Stimulated activated CD4-positive, alpha-beta T cell treated with anti-CD3 and anti-CD28 coated beads, Interleukin-12 subunit alpha, Interleukin-12 subunit beta, amount 100 ng/mL, for 48 hours (primary cell): ENCODE measurements around the gene LRRTM4.
"Not testable (repeated sequence)": the region's sequence is repeated elsewhere in the genome, so short reads cannot be mapped to it uniquely, and the experiment has no call there.

Experiments used
- DNase-seq, 3 donors: peaks; one replicate each; pipeline ENCODE4 v3.0.0-alpha.2; 2020; ENCODE audit warnings: low read depth in 2 of 3, low spot score in 1 of 3

The LRRTM4 gene

DNA sequence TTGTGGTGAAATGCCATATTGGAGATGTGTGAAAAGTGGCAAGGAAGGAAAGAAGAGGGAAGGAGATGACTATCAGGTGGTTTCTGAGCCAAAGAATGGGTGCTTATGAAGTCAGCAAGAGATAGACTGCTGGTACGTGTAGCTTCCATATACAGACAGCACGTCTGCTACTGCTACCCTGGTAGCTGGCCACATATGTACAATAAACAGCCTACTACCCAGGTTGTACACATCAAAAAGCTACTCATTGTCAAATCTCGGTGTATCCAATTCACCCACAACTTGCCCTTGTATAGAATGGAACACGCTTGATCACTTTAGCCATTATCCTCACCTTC, 761.8 kb downstream of the LRRTM4 start:
- no peak for DNase-seq

DNA sequence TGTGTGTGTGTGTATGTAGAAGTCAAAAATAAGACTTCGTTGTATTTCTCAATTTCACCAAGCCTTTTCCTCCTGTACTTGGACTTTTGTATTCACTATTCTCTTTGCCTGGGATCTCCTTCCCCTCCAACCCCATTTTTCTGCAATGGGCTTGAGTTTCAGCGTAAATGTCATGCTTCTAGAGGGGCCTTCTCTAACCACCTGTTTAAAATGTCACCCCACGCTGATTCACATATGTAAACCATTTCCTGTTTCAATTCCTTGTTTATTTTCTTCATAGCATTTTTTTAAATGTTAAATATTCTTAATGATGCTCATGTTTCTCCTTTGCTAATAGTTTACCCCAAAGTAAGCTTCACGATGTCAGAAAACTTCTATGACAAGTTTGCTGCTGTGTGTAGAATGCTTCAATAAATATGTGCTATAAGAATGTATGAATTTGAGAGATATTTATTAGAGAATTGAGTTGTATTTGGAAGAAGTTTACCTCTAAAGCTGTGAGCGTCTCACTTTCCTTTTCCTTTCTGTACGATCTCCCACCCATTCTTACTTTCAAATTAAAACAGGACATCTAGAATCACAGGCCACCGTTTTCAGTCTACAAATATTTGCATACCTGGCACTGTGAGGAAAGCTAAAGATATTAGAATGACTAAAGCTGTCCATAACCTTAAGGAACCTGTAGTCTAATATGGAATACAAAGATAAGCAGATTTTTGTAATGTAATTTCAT, 762.4 kb downstream of the LRRTM4 start:
- no peak for DNase-seq

- DNase-seq: no peak
Measured at GRCh38 chr2:76752506-76752905, 769.7 kb downstream of the LRRTM4 start.

DNA sequence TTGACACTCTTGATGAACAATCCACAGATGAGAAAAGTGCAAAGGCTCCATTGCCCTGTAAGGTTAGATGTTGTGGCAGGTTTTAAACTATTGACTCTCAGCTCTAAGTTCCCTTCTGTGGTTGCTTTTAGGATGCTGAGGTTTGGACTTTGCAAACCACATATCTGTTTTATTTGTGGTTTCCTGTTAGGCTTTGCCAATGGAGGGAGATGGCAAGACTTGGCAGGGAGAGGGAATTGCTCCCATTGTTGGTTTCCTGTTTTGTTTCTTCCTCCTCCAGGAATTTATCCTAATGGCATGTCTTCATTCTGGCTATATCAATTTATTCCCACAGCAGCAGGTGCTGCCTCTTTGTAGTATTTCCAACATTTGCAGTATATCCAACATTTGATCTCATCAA, 772.3 kb downstream of the LRRTM4 start:
- no peak for DNase-seq

GRCh38 chr2:76748581-76749296, 773.4 kb downstream of the LRRTM4 start:
- no peak for DNase-seq

DNA sequence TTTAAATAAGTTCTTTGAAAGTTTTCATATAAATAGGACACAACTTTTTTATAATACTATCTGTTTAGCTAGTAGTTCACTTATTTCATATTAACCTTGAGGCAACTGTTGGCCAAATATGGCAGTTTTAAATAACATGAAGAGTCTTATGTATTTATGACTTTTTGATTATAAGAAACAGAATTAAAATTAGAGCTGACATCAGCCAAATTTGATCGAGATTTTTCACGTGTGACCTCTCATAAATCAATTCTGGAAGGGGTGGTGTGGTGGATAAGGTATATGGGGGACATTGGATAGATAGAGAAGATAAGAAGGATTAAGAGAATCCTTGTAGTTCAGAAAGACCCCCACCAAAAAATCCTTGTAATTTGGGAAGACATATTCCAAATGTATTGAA, 776.6 kb downstream of the LRRTM4 start:
- no peak for DNase-seq

DNA sequence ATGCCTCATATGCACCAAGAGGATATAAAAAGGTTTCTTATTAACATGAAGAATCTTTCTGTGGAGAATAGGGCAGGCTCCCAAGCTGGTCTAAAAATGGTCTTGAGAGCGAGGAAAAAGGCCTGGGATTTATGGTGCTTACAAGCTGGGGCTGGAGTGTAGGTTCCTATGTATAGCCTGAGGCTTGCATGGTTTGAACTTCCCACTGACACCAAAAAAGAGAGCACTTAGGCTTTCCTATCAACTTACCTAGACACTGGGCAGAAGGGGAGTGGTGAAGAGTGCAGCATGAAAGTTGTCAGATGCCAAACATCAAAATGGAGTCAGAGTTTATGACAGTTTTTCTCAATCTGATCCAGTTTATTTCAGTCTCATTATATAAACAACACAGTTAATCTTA, 784.6 kb downstream of the LRRTM4 start:
- DNase-seq: no peak

DNA sequence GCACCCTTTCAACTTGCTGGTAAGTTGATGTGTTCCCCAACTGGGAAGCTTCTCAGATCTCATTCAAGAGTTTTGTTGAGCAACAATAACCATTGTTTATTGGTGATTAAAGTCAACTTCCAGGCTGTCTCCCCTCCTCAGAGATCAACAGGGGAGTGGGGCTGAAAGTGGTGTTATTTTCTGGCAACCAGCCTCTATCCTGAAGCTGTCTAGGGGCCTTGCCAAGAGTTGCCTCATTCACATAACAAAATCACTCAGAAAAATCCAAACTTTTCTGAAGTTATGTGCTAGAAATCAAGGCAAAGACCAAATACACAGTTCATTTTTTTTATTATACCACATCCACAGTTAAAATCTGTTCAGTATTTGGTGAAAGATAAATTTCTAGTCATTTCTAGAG, 788.4 kb downstream of the LRRTM4 start:
- DNase-seq: no peak

- no peak for DNase-seq
Measured at GRCh38 chr2:76731157-76731556, 791.0 kb downstream of the LRRTM4 start.

- DNase-seq: no peak
Measured at GRCh38 chr2:76730021-76730420, 792.2 kb downstream of the LRRTM4 start.

DNA sequence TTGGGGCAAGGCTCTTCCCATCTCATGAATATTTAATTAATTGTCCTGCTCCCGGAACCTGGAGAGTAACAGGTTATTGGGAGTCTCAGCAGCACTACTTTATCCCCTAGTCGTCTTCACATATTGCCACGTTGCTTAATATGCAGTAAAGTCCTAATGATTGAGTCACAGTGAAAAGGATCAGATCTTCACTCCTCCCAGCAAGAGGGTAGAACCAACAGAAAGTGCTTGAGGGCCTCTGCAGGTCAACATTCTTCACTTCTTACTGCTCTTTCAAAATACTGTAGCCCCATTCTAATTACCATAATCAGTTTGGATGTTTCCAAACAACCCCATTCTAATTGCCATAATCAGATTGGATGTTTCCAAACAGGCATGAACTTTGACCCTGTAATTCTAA, 801.0 kb downstream of the LRRTM4 start:
- no peak for DNase-seq

GRCh38 chr2:76713312-76713711, 808.9 kb downstream of the LRRTM4 start:
- no peak for DNase-seq

DNA sequence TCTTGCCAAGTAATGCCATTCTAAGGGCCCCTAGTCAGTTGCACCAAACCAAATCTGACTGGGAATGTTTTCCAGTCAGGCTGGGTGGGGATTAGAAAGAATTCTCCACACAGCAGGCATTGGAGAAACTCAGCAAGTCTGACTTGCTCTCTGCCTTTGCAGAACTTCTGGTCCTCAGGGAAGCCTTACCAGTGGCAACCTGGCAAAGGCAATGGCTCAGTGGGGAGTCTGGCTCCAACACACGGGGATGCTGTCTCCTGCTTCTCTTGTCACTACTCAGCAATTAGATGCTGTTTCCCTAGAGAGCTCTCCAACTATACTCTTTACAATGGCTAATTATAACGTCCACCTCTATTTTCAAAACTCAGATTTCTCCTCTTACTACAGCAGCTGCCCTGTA, 810.7 kb downstream of the LRRTM4 start:
- DNase-seq: no peak

DNA sequence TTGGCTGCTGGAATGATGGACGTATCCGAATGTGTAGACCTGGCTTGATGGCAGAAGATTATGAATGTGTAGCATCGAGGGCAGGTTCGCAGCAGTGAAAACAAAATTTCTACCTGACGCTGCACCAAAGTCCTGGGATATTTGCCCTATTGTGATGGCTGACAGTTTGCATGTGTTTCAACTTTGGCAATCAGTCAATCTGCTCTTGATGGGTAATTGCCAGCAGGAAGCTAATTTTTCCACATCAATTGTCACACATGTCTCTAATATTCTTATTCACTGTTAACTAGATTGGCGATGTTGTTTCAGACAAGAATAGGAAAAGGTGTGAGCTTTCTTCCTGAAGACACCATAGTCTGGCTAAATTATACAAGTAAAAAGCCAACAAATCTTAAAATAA, 821.3 kb downstream of the LRRTM4 start:
- no peak for DNase-seq

- DNase-seq: not testable (repeated sequence)
Measured at GRCh38 chr2:76697998-76698713, 824.0 kb downstream of the LRRTM4 start.
